ENCODE measurements around the gene NDUFS8. TPM values are rescaled to one million over a fixed set of nuclear protein-coding genes. Genes with fewer than 3 reads are reported as not detected.

NDUFS8 gene
- total and polyA plus RNA-seq, 2 donors (not counting 1 experiment from before 2014, with no cell fraction given): 73.9 to 84.6 TPM

GRCh38 chr11:68002575-68002937 is 27.9 kb upstream of the NDUFS8 start:
- intact Hi-C loops (cut with micrococcal nuclease): loop anchor here (1.0 to 10.0 kb wide), 4 partner anchors 28 to 442 kb away; partner anchors contain the start of genes CHKA and NDUFS8
- H3K9ac ChIP-seq (ENCODE audit: low read length): peak overlapping the region; percentile 81
- H3K27ac ChIP-seq (ENCODE audit: low read length in 2 of 2): peak overlapping the region; percentile 74 to 76

More at GRCh38 chr11:68002575-68002937, 27.9 kb upstream of the NDUFS8 start:
- Histone ChIP-seq H4K20me1 (ENCODE audit: control insufficient read depth, insufficient read depth, low read length, poor library complexity, severe bottlenecking) (peaks cover 59% of the 10 kb centered on the region), H3K9me3 (ENCODE audit: control extremely low read depth in 1 of 3, control insufficient read depth in 2 of 3, insufficient read depth in 1 of 3, low read length in 2 of 3) (no peaks in the 10 kb centered on the region), H3K36me3 (replicated peaks in 1 of 2; ENCODE audit: control extremely low read depth in 1 of 2, control insufficient read depth in 1 of 2, extremely low read depth in 1 of 2, insufficient read depth in 2 of 2, low read length in 1 of 2) (peaks cover 2 to 41% of the 10 kb centered on the region in 2 experiments), H3K4me1 (ENCODE audit: control insufficient read depth in 2 of 2, insufficient read depth in 2 of 2, low read length in 2 of 2) (peaks cover 63 to 82% of the 10 kb centered on the region in 2 donors), H3K79me2 (ENCODE audit: control insufficient read depth, insufficient read depth, low read length) (peaks cover 54% of the 10 kb centered on the region), H3K4me2 (replicated peaks; ENCODE audit: low read depth, low read length, poor library complexity, severe bottlenecking) (peak overlapping the region; percentile 85), H3K4me3 (ENCODE audit: control extremely low read depth in 1 of 5, extremely low read depth in 1 of 5, insufficient read depth in 1 of 5, low read depth in 2 of 5, low read length in 4 of 5) (peak overlapping the region; percentile 13 to 89 (median 67)), H2AFZ (ENCODE audit: insufficient read depth, low read depth, low read length, poor library complexity, severe bottlenecking) (peak overlapping the region; percentile 67), H3K27me3 (replicated peaks in 1 of 4; ENCODE audit: control extremely low read depth in 1 of 4, control insufficient read depth in 3 of 4, insufficient read depth in 4 of 4, low read length in 3 of 4) (no peaks in the 10 kb centered on the region)
- DNase-seq (no peak), ATAC-seq (ENCODE audit: low read depth) (peak; percentile 37)
- H3K27ac Mint-ChIP-seq: peak overlapping the region; percentile 92
- CTCF ChIA-PET: interaction anchor here (0.6 to 1.8 kb wide), 8 partner anchors 8 to 867 kb away, joined by 3 to 14 read pairs (median 3); no protein-coding TSS in a partner anchor
- H3K4me3 Mint-ChIP-seq: peak overlapping the region; percentile 92
- TF ChIP-seq CTCF (IDR thresholded peaks at IDR 0.05): no peak
- TF ChIP-seq EZH2 (IDR thresholded peaks at IDR 0.05; ENCODE audit: borderline replicate concordance, insufficient read depth, low read depth, low read length, poor library complexity, severe bottlenecking): no peak
- no peaks in the 10 kb centered on the region for H3K27me3 Mint-ChIP-seq
- no peaks in the 10 kb centered on the region for H3K9me3 Mint-ChIP-seq (ENCODE audit: insufficient read depth)
- POLR2A ChIA-PET: interaction anchor here (0.5 to 2.0 kb wide), 4 partner anchors 8 to 271 kb away, joined by 3 to 12 read pairs (median 4); partner anchors contain the start of gene TCIRG1
- 5% methylated on average over 6 of the region's 9 CpGs for WGBS (ENCODE audit: insufficient coverage)
- peaks cover 60% of the 10 kb centered on the region for H3K4me1 Mint-ChIP-seq

Data from B cell (primary cell).